ENCODE data around the gene CLEC17A.

DNA sequence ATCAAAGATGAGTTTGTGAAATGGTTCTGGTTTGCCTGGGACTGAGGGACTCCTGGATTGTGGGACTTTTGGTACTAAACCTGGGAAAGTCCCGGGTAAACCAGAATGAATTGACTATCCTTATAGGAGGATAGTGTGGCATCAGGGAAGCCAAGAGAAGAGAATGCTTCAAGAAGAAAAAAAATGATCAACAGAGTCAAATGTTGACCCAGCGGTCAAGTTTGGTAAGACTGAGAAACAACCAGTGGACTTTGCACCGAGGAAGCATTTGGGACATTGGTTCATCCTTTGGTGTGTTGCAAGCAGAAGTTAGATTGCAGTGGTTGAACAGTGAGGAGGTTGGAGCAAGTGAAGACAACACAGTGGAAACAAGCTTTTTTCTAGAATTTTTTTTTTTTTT lies 33.5 kb downstream of the CLEC17A start:
- TF ChIP-seq, protein P1, sequence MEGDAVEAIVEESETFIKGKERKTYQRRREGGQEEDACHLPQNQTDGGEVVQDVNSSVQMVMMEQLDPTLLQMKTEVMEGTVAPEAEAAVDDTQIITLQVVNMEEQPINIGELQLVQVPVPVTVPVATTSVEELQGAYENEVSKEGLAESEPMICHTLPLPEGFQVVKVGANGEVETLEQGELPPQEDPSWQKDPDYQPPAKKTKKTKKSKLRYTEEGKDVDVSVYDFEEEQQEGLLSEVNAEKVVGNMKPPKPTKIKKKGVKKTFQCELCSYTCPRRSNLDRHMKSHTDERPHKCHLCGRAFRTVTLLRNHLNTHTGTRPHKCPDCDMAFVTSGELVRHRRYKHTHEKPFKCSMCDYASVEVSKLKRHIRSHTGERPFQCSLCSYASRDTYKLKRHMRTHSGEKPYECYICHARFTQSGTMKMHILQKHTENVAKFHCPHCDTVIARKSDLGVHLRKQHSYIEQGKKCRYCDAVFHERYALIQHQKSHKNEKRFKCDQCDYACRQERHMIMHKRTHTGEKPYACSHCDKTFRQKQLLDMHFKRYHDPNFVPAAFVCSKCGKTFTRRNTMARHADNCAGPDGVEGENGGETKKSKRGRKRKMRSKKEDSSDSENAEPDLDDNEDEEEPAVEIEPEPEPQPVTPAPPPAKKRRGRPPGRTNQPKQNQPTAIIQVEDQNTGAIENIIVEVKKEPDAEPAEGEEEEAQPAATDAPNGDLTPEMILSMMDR (IDR thresholded peaks at IDR 0.05), result no peak
- no peak for TF ChIP-seq POLR2A (IDR thresholded peaks at IDR 0.05)
